Naive thymus-derived CD8-positive, alpha-beta T cell (primary cell): ENCODE data around the gene SPHK2. TPM values are rescaled to one million over a fixed set of nuclear protein-coding genes. Genes with fewer than 3 reads are reported as not detected.

Experiments used
- ATAC-seq, 2 donors: fragments of 150-1000 bp; cut with Tn5 transposase in 1 of 2; sonication (Bioruptor Pico), chemical (Tn5 transposase) in 1 of 2; 1 replicate in 1 of 2; 2 replicates in 1 of 2; pipeline ENCODE4 v1.10.0; 2021; ENCODE audit warnings: mild to moderate bottlenecking in 2 of 2, moderate library complexity in 2 of 2
- POLR2A ChIA-PET: fragments of 350-600 bp; sonication (Branson Sonifier 250); formaldehyde crosslinking; loops from one replicate; lab custom pipeline; 2021; ENCODE audit warnings: antibody characterized with exemption; lab: Charles Lee
- DNase-seq, 10 donors: peaks; one replicate each; pipeline versions ENCODE4 v3.0.0 to v3.0.0-alpha.2; 2020 to 2022
- H3K27ac Mint-ChIP-seq, 10 donors: one replicate each; pipeline ENCODE4 v1.8.0; 2020 to 2022; ENCODE audit warnings: mild to moderate bottlenecking in 10 of 10, mixed read lengths in 10 of 10, moderate library complexity in 4 of 10, inconsistent platforms in 1 of 10
- H3K27me3 Mint-ChIP-seq, 5 donors: one replicate each; pipeline ENCODE4 v1.8.0; 2021 to 2022; ENCODE audit warnings: mixed read lengths in 5 of 5
- H3K36me3 Mint-ChIP-seq, 3 donors: one replicate each; pipeline ENCODE4 v1.8.0; 2020 to 2022; ENCODE audit warnings: mixed read lengths in 3 of 3, mild to moderate bottlenecking in 2 of 3, inconsistent platforms in 1 of 3
- H3K4me1 Mint-ChIP-seq, 4 donors: one replicate each; pipeline ENCODE4 v1.8.0; 2021 to 2022; ENCODE audit warnings: mixed read lengths in 4 of 4
- H3K4me3 Mint-ChIP-seq, 10 donors: one replicate each; pipeline ENCODE4 v1.8.0; 2020 to 2022; ENCODE audit warnings: mild to moderate bottlenecking in 10 of 10, mixed read lengths in 10 of 10, moderate library complexity in 6 of 10, inconsistent platforms in 1 of 10
- H3K9me3 Mint-ChIP-seq, 9 donors: one replicate each; pipeline ENCODE4 v1.8.0; 2020 to 2022; ENCODE audit warnings: mixed read lengths in 9 of 9, mild to moderate bottlenecking in 3 of 9, inconsistent platforms in 1 of 9, moderate library complexity in 1 of 9
- polyA plus RNA-seq, 3 donors: library from polyadenylated mRNA; unstranded; fragments of 300-500 nt; fragmentation: Illumina TruSeq; gene quantifications; one replicate each; pipeline ENCODE4 v1.2.3, GENCODE V29; 2021
- total RNA-seq, 8 experiments: library from RNA in 2 of 8; stranded (reverse) in 2 of 8; gene quantifications; one replicate each; pipeline ENCODE4 v1.2.3 and lab custom pipeline; 2021 to 2026

Gene SPHK2
- total and polyA plus RNA-seq, 5 experiments from 2014 or later = 7.5 to 40.4 (median 9.1) TPM

DNA sequence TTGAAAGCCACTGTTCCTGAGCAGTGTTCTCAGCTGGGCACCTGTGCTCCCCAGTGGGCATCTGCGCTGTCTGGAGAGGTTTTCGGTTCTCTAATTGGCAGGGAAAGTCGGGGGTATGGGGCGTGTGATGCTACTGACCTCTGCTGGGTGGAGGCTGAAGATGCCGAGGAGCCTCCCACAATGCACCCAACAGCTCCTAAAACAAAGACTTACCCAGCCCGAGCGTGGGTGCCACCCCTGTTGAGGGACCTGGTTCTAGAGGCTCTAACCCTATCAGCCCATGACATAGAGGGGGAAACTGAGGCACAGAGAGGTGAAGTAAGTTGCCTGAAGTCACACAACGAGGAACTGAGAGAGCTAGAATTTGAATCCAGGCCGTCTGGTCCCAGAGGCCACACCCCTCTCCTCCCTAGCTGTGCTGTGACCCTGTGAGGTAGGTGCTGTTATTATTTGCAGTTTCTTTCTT, 10.5 kb upstream of the SPHK2 start:
- POLR2A ChIA-PET = interaction anchor here (0.7 to 2.3 kb wide), 7 partner anchors 10 to 128 kb away, joined by 3 to 25 read pairs (median 6); partner anchors contain the start of genes DBP, RPL18 and SPHK2
- Mint-ChIP-seq H3K27me3 (no peaks in the 10 kb centered on the region), H3K4me3 (peak overlapping the region in 8 of 10 donors; percentile 15 to 71 (median 40)), H3K27ac (peak overlapping the region in 7 of 10 donors; percentile 15 to 83 (median 63)), H3K9me3 (no peaks in the 10 kb centered on the region), H3K4me1 (peaks cover 5 to 7% (median 6%) of the 10 kb centered on the region in 4 donors), H3K36me3 (no peaks in the 10 kb centered on the region)
- peak in 7 of 10 donors; percentile 24 to 60 (median 46) for DNase-seq
- peak; percentile 89 to 90 for ATAC-seq

DNA sequence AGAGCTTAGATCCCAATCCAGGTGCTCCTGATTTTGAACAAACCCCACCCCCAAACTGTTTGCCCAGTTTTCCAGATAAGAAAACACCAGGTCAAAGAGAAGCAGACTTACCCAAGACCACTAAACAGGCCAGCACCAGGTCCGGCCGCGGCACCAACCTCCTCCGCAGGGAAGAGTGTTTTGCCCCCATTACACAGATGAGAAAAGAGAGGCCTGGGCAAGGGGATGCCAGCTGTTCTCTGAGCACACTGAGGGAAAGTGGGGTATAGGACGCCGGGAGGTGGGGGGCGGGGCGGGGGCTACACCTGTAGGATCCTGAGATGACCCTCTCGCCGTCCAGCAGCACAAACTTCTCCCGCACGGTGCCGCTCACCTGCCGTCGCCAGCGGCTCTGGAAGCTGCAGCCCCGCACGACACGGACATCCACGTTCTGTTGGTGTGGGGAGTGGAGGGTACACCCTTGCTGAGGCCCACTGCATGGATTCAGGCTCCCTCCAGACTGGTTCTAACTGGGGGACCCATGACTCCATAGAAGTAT, 9.7 kb upstream of the SPHK2 start:
- H3K4me1 Mint-ChIP-seq = peaks cover 5 to 9% (median 6%) of the 10 kb centered on the region in 4 donors
- H3K27me3 Mint-ChIP-seq = no peaks in the 10 kb centered on the region
- POLR2A ChIA-PET = interaction anchor here (0.7 to 2.3 kb wide), 6 partner anchors 9 to 193 kb away, joined by 3 to 25 read pairs (median 6); partner anchors contain the start of genes DBP, RPL18 and SPHK2
- no peak overlapping the region for H3K4me3 Mint-ChIP-seq
- H3K36me3 Mint-ChIP-seq = no peaks in the 10 kb centered on the region
- H3K27ac Mint-ChIP-seq = no peak overlapping the region
- H3K9me3 Mint-ChIP-seq = no peaks in the 10 kb centered on the region
- ATAC-seq = no peak
- DNase-seq = no peak

DNA sequence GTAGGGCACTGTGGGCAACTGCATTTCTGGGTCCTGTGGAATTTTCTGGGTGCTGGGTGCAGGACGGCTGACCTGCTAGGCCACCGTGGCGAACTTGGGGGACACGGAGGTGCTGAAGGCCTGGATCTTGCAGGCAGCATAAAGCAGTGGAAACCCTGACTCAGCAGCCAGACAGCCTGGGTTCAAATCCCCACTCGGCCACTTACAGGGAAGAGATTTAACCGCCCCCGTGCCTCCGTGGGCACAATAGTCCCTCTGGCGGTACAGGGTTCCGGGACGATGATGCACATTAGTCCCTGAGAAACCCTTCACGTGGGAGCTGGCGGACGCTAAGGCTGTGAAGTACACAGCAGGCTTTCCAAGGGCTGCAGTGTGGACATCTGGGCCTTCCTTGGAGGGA, 7.4 kb upstream of the SPHK2 start:
- Mint-ChIP-seq H3K36me3 (peaks cover 0 to 17% (median 8%) of the 10 kb centered on the region in 3 donors), H3K4me3 (no peak overlapping the region), H3K27ac (peak overlapping the region in 4 of 10 donors; percentile 28 to 58 (median 39)), H3K27me3 (no peaks in the 10 kb centered on the region), H3K4me1 (peaks cover 5 to 14% (median 13%) of the 10 kb centered on the region in 4 donors), H3K9me3 (no peaks in the 10 kb centered on the region)
- POLR2A ChIA-PET = no interaction called here
- ATAC-seq (no peak), DNase-seq (no peak)

DNA sequence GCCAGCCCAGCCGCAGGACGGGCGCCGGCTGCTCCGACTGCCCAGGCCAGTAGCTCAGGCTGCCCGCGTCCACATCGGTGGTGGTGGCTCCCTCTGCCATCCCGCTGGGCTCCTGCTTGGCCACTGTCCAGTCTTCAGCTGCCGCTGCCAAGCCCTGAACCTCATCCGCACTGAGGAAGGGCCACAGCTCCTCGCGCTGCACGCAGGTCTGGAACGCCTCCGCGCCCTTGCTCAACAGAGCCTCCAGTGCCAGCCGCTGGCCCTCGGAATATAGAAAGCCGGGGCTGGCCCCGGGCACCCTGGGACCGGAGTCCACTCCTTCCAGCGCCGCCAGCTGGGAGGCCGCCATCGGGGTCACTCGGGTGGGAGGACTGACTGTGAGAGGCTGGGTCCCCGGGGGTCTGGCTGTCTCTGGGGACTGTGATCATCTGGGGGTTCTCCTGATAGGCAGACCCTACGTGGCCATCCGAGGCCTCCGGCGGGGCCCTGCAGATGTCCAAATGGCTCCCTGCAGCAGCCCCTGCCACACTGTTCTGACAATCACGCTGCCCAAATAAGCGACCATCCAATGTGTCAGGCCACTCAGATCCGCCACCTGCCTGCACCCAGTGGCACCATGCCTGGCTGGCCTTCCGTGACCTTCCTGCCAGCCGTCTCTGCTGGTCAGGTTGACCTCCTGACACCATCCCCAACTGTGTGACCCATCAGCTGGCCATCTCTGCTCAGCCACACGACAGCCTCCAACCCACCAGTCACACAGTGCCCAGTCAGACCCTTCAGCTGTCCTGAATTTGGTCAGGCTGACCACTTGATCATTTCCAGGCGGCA, 6.1 kb upstream of the SPHK2 start:
- no peak for ATAC-seq
- Mint-ChIP-seq H3K36me3 (peaks cover 0 to 25% (median 13%) of the 10 kb centered on the region in 3 donors), H3K27ac (peak overlapping the region in 3 of 10 donors; percentile 11 to 44 (median 38)), H3K4me3 (no peak overlapping the region), H3K27me3 (no peaks in the 10 kb centered on the region), H3K9me3 (no peaks in the 10 kb centered on the region), H3K4me1 (peaks cover 14 to 28% (median 21%) of the 10 kb centered on the region in 4 donors)
- DNase-seq = no peak
- POLR2A ChIA-PET = interaction anchor here (0.5 to 1.2 kb wide), 2 partner anchors 18 to 227 kb away, joined by 3 to 5 read pairs; no protein-coding TSS in a partner anchor

DNA sequence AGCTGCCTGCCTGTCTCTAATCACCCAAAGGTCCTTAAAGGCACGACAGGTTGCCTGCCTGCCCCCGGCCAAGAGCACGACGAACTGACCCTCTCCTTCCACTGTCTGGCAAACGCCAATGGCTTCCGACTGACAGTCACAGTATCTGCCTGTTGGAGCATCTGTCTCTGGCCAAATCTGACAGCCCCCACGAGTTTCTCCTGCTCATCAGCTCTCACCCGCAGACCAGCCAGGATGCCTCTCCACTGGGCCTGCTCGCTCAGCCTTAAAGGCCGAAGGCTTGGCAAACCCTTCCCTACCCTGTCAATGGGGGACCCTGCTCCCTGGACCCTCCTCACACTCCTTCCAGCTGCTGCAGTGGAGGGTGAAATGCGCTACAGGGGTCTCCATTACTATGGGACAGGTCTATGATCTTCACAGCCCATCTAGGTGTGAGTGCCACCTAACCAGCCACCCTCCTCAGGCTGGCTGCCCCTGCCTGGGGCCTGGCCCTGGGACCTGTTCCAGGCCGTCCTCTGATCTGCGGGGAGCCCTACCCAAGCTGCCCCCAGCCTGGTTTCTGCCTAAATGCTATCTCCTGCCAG, 5.4 kb upstream of the SPHK2 start:
- H3K4me3 Mint-ChIP-seq = peak overlapping the region in 1 of 10 donors; percentile 67
- H3K27ac Mint-ChIP-seq = peak overlapping the region in 5 of 10 donors; percentile 11 to 69 (median 38)
- POLR2A ChIA-PET = interaction anchor here (0.5 to 1.2 kb wide), 2 partner anchors 18 to 201 kb away, joined by 3 to 6 read pairs; no protein-coding TSS in a partner anchor
- H3K36me3 Mint-ChIP-seq = peaks cover 0 to 25% (median 15%) of the 10 kb centered on the region in 3 donors
- H3K9me3 Mint-ChIP-seq = no peaks in the 10 kb centered on the region
- DNase-seq = no peak
- peaks cover 16 to 30% (median 21%) of the 10 kb centered on the region in 4 donors for H3K4me1 Mint-ChIP-seq
- no peaks in the 10 kb centered on the region for H3K27me3 Mint-ChIP-seq
- no peak for ATAC-seq

DNA sequence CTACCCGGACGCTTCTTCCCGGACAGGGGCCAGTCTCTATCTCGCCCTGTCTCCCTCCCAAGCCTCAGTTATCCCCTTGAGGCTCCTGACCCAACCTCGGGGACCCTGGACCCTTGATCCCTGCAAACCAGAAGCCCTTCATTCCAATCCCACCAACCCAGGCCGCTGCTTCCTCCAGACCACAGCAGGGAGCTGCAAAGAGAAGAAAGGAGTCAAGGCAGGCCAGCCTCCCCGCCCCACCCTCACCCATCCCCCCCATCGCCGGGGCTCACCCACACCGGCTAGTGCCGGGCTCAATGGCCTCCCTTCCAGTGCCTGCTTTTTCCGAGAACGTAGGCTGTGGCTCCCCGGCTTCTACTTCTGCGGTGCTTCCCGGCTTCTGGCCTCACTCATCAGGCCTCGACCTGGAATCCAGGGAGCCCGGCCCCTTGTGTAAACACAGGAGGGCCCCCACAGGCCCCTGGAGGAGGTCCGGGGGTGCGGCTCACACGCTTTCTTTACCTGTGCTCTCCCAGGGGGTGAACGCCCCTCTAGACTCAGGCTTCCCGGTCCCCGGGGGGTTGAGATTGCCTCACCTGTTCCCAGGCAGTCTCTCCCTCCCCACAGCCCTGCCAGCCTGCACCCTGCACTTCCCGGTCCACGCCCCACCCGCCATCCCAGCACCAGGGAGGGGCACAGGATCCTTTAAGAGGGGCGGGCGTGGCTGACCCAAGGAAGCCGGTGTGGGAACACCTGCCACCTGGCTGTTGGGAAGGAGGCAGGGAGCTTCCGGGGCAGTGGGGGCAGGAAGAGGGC, 4.7 kb upstream of the SPHK2 start, which contains the start of gene FAM83E:
Gene FAM83E, minus strand, starts transcription at position 641 of the 795 bp plus-strand sequence. CDS start 1,704 bp downstream, outside the sequence.
- POLR2A ChIA-PET = interaction anchor here (0.5 to 5.4 kb wide), 3 partner anchors 17 to 202 kb away, joined by 3 to 70 read pairs (median 6); partner anchors contain the start of gene DBP
- Mint-ChIP-seq H3K4me3 (peak within 1 kb of the TSS in 4 of 10 donors; percentile 7 to 67 (median 30)), H3K9me3 (no peaks in the 10 kb centered on the region), H3K36me3 (peaks cover 0 to 25% (median 15%) of the 10 kb centered on the region in 3 donors), H3K27ac (peak within 1 kb of the TSS in 6 of 10 donors; percentile 7 to 77 (median 68)), H3K27me3 (no peaks in the 10 kb centered on the region), H3K4me1 (peaks cover 18 to 34% (median 24%) of the 10 kb centered on the region in 4 donors)
- DNase-seq (no peak), ATAC-seq (no peak)

DNA sequence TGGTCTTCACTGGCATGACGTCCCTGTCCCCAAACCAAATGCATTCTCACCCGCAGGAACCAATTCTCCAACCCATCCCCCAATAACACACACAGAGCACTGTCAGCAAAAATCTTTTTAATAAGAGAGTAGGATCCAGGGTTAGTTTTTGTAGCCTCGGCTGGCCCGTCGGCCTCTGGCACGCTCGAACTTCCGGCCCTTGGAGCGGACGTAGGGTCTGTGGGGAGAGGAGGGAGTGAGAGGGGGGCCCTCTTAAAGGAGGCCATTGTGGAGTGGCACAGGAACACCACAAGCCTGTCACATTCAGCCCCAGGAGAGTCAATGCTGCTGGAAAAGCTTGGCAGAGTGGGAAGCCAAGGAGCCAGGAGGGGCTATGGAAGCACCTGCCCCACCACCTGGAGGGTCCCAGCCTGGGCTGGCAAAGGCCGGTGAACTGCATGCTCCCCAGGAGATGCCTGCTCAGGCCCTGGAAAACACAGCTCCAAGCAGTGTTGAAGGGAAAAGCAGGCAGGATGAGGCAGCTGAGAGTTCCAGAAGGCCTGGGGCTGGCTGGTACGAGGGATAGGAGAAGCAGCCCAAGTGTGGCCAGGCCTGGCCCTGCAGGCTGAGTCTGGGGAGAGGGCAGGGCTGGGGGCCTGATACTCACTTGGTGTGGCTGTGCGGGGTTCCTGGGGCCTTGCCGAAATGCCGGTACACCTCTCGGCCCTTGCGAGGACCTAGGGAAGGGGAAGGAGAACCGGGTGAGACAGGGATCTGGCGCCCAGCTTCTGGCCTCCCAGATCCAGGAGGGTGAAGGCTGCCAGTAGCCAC, 3.9 kb upstream of the SPHK2 start:
- ATAC-seq = no peak
- Mint-ChIP-seq H3K27me3 (no peaks in the 10 kb centered on the region), H3K4me1 (peaks cover 24 to 41% (median 31%) of the 10 kb centered on the region in 4 donors), H3K36me3 (peaks cover 0 to 25% (median 15%) of the 10 kb centered on the region in 3 donors), H3K9me3 (no peaks in the 10 kb centered on the region), H3K27ac (peak overlapping the region in 4 of 10 donors; percentile 34 to 73 (median 54)), H3K4me3 (peak overlapping the region in 3 of 10 donors; percentile 7 to 36 (median 34))
- POLR2A ChIA-PET = interaction anchor here (0.6 to 5.4 kb wide), 3 partner anchors 17 to 29 kb away, joined by 3 to 70 read pairs (median 44); partner anchors contain the start of genes CA11 and DBP
- no peak for DNase-seq

DNA sequence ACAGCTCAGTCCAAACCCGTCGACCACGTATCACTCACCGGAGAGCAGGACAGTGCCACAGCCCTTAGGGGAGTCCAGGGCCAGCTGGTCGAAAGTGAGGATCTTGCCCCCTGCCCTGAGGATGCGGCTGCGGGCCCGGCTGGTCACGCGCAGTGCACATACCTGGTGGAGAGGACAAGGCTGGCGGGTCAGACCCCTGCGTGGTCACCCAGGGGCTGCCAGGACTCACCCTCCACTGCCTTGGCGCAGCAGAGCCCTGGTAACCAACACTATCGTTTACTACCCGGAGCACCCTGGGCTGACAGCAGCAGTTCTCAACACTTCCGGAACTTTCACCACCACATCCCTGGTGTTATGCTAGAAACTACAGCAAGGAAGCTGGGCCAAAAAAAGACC, 3.3 kb upstream of the SPHK2 start:
- POLR2A ChIA-PET = interaction anchor here (0.6 to 5.4 kb wide), 4 partner anchors 18 to 29 kb away, joined by 3 to 70 read pairs (median 25); partner anchors contain the start of genes CA11 and DBP
- Mint-ChIP-seq H3K4me3 (peak overlapping the region in 9 of 10 donors; percentile 53 to 99 (median 94)), H3K9me3 (no peaks in the 10 kb centered on the region), H3K36me3 (peaks cover 0 to 25% (median 15%) of the 10 kb centered on the region in 3 donors), H3K4me1 (peaks cover 23 to 41% (median 31%) of the 10 kb centered on the region in 4 donors), H3K27ac (peak overlapping the region in 8 of 10 donors; percentile 13 to 88 (median 66)), H3K27me3 (no peaks in the 10 kb centered on the region)
- DNase-seq (no peak), ATAC-seq (no peak)

DNA sequence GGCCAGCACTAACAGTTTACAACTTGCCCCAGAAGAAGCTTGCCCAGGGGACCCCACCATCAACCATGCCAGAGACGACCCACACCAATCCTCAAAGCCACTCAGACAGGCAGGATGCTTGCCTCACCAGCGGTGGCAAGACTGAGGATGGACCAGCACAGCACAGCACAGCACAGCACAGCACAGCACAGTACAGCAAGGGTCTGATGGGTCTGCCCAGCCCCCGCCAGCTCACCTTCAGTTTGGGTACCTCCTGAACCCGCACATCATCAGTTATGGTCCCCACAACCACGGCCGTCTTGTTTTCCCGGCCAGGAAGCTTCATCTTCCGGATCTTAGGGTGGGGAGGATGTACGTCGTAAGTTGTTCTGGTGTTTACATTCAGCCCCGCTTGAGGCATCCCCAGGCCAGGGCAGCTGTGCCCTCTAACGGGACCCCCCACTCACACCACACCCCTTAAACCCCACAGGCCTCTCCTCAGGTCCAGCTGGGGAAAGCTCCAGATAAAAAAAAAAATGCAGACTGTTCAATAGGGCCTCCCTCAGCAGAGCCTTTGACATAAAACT, 2.7 kb upstream of the SPHK2 start:
- ATAC-seq (no peak), DNase-seq (no peak)
- no peaks in the 10 kb centered on the region for H3K27me3 Mint-ChIP-seq
- peaks cover 23 to 45% (median 32%) of the 10 kb centered on the region in 4 donors for H3K4me1 Mint-ChIP-seq
- peaks cover 0 to 28% (median 15%) of the 10 kb centered on the region in 3 donors for H3K36me3 Mint-ChIP-seq
- peak overlapping the region; percentile 22 to 99 (median 80) for H3K4me3 Mint-ChIP-seq
- no peaks in the 10 kb centered on the region for H3K9me3 Mint-ChIP-seq
- POLR2A ChIA-PET = interaction anchor here (0.8 to 5.4 kb wide), 5 partner anchors 9 to 141 kb away, joined by 3 to 70 read pairs (median 6); partner anchors contain the start of genes CA11 and DBP
- peak overlapping the region in 9 of 10 donors; percentile 40 to 96 (median 67) for H3K27ac Mint-ChIP-seq
